HG03103 (cell line): Measurements from ENCODE around the gene ZBTB20.
"Not testable (repeated sequence)": the region's sequence is repeated elsewhere in the genome, so short reads cannot be mapped to it uniquely, and the experiment has no call there.

ENCODE experiments used
- ATAC-seq: cut with Tn5 transposase; IDR thresholded peaks from one replicate; pipeline ENCODE4 v1.9.1; 2021; ENCODE audit warnings: low read depth; ENCODE audit not compliant: unreplicated experiment

ZBTB20 gene

GRCh38 chr3:115146418-115147328 lies at the start of gene ZBTB20:
TSS of gene ZBTB20 (minus strand) at chr3:115147288.
- ATAC-seq = peak; percentile 26

- no peak for ATAC-seq
Observed at GRCh38 chr3:115194476-115194875, 47.4 kb upstream of the ZBTB20 start.

GRCh38 chr3:115190747-115191146 lies 43.7 kb upstream of the ZBTB20 start:
- ATAC-seq = no peak

DNA sequence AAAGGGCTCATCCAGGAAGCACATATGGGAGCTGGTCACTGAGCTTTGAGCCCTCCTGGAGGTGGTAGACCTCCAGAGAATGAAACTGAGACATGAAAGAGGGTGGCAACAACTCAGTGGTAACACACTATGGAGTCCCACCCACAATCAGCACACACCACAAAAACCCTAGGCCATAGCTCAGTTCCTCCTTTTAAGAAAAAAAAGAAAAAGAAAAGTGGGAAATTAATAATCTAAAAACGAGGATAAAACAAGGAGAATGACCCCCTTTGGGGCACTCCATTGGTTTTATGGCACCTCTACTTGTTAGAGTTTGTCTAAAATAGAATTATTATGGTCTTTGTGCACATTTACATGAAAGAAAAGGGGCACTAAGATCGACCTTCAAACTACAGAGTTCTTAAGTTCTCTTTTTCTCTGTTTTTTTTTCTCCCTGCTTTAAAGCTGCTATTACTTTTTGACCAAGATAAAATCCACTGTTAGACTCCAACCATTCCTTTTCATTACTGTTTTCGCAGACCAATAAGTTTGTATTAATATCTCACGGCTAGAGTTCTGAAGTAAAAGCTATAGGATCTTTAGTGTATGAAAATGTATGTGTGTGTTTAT lies 40.2 kb upstream of the ZBTB20 start:
- peak; percentile 100 for ATAC-seq

DNA sequence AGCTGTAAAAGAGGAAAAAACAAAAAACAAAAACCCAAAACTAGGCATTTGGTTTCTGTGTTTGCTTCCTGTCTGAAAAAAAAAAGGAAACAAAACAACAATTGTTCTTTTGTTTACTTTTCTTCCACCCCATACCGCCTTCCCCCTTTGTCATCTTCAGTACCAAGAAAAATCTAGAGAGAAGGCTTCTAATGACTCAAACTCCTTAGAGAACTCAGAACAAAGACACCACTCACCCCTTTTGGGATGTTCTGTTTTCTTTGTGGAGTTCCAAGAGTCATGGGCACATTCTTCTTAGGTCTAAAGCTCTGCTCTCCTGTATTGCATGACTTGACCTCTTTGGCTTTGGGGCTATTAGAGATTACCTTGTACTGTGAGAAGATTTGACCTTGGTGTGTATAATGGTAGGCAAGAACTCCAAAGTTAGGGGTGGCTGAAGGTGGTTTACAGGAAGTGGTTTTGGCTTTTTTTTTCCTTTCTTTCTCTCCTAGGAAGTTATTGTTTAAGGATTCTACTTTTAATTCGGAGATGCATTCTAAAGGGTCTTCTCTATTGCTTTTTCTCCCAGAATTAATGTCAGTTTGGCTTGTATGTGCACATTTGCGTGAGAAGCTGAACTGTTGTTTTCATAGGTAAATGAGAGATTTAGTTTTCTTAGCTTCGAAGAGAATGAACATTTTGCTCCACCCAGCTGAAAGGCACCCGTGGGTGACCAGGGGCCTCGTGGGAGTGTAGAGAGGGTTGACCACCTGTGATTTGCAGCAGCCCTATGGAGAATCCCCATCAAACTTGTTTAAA lies 39.5 kb upstream of the ZBTB20 start:
- peak; percentile 31 for ATAC-seq

- ATAC-seq = not testable (repeated sequence)
Observed at GRCh38 chr3:115184859-115185572, 37.9 kb upstream of the ZBTB20 start.

DNA sequence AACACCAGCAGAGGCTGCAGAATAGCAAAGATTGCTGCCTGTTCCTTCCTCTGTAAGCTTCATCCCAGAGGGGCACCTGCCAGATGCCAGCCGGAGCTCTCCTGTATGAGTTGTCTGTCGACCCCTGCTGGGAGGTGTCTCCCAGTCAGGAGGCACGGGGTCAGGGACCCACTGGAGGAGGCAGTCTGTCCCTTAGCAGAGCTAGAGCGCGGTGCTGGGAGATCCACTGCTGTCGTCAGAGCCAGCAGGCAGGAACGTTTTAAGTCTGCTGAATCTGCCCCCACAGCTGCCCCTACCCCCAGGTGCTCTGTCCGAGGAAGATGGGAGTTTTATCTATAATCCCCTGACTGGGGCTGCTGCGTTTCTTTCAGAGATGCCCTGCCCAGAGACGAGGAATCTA lies 31.8 kb upstream of the ZBTB20 start:
- ATAC-seq = not testable (repeated sequence)

GRCh38 chr3:115169808-115170207 lies 22.7 kb upstream of the ZBTB20 start:
- ATAC-seq = no peak

- no peak for ATAC-seq
Observed at GRCh38 chr3:115165701-115166100, 18.6 kb upstream of the ZBTB20 start.

GRCh38 chr3:115165266-115165665 lies 18.2 kb upstream of the ZBTB20 start:
- ATAC-seq = no peak

GRCh38 chr3:115164374-115165221 lies 17.5 kb upstream of the ZBTB20 start:
- ATAC-seq = no peak

GRCh38 chr3:115162759-115163158 lies 15.7 kb upstream of the ZBTB20 start:
- ATAC-seq = no peak

- ATAC-seq = no peak
Observed at GRCh38 chr3:115161866-115162265, 14.8 kb upstream of the ZBTB20 start.

DNA sequence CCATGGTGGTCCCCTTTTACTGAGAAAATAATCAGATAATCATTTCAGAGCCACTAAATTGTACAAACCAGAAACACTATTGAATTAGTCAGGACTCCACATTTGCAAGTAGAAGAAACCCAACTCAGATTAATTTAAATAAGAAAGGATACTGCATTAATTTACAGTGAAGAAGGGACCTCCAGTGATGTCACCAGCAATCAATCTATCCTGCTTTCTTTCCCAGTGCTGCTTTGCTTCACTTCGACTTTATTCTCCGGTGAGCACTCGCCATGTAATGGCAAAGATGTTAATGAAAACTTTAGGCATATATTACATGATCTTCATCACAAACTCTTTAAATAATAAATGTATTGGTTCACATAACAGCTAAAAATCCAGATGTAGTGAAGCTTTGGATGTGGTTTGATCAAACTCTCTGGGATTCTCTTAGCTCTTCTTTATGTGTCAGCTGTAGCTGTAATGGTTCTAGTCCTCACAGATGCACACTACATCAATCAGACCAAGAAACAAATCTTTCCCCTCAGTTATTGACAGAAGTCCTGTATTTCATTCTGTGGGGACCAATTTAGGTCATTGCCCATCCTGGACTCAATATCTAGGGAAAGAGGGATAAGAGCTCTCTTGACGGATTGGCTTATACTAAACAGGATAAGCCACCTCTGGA lies 14.2 kb upstream of the ZBTB20 start:
- ATAC-seq = no peak

GRCh38 chr3:115160295-115160694 lies 13.2 kb upstream of the ZBTB20 start:
- ATAC-seq = peak; percentile 99

- no peak for ATAC-seq
Observed at GRCh38 chr3:115156046-115156654, 9.1 kb upstream of the ZBTB20 start.

DNA sequence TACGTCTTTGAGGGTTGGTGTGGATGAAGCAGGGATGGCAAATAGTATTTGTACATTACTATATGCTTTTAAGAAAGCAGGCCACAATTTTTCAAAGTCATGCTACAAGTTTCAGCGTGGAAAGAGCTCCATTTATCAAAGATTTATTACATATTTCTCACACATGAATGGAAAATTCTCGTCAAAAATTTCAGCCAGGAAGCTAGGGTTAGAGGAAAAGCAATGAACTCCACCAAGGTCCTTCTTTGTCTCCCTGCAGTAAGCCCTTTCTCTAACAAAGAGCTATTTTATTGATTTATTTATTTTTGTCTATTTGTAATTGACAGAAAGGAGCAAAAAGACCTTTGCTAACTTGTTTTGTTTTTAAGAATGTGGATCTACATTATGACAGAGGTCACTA lies 7.5 kb upstream of the ZBTB20 start:
- ATAC-seq = no peak

GRCh38 chr3:115151921-115152320 lies 4.8 kb upstream of the ZBTB20 start:
- ATAC-seq = no peak
